ENCODE data around the gene PCDH15.

PCDH15 gene

GRCh38 chr10:53898532-53898931, 902.5 kb downstream of the PCDH15 start:
- Histone ChIP-seq H3K9me3 (ENCODE audit: insufficient read depth, low read length) (no peaks in the 10 kb centered on the region), H3K4me3 (ENCODE audit: insufficient read length, low read depth) (no peak overlapping the region), H3K9ac (ENCODE audit: insufficient read length, low read depth) (no peak overlapping the region), H3K36me3 (ENCODE audit: insufficient read depth, insufficient read length, low read length) (no peaks in the 10 kb centered on the region), H3K4me1 (ENCODE audit: insufficient read depth, insufficient read length) (no peaks in the 10 kb centered on the region), H3K27me3 (ENCODE audit: insufficient read depth, insufficient read length) (no peaks in the 10 kb centered on the region)
- TF ChIP-seq SUZ12 (IDR thresholded peaks at IDR 0.05; ENCODE audit: extremely low read depth, insufficient read depth, insufficient read length): no peak
- TF ChIP-seq YY1 (IDR thresholded peaks at IDR 0.05; ENCODE audit: insufficient read depth, insufficient read length): no peak
- TF ChIP-seq ZNF274 (IDR thresholded peaks at IDR 0.05; ENCODE audit: low read depth, low read length): no peak
- DNase-seq (ENCODE audit: low read depth, low spot score): no peak

- Histone ChIP-seq H3K4me1 (ENCODE audit: insufficient read depth, insufficient read length) (no peaks in the 10 kb centered on the region), H3K36me3 (ENCODE audit: insufficient read depth, insufficient read length, low read length) (no peaks in the 10 kb centered on the region), H3K9ac (ENCODE audit: insufficient read length, low read depth) (no peak overlapping the region), H3K9me3 (ENCODE audit: insufficient read depth, low read length) (no peaks in the 10 kb centered on the region), H3K4me3 (ENCODE audit: insufficient read length, low read depth) (no peak overlapping the region), H3K27me3 (ENCODE audit: insufficient read depth, insufficient read length) (no peaks in the 10 kb centered on the region)
- no peak for DNase-seq (ENCODE audit: low read depth, low spot score)
- TF ChIP-seq SUZ12 (IDR thresholded peaks at IDR 0.05; ENCODE audit: extremely low read depth, insufficient read depth, insufficient read length) (no peak), YY1 (IDR thresholded peaks at IDR 0.05; ENCODE audit: insufficient read depth, insufficient read length) (no peak), ZNF274 (IDR thresholded peaks at IDR 0.05; ENCODE audit: low read depth, low read length) (no peak)
These were observed 906.9 kb downstream of the PCDH15 start for GRCh38 chr10:53894145-53894544.

- TF ChIP-seq YY1 (IDR thresholded peaks at IDR 0.05; ENCODE audit: insufficient read depth, insufficient read length) (no peak), ZNF274 (IDR thresholded peaks at IDR 0.05; ENCODE audit: low read depth, low read length) (no peak), SUZ12 (IDR thresholded peaks at IDR 0.05; ENCODE audit: extremely low read depth, insufficient read depth, insufficient read length) (no peak)
- no peaks in the 10 kb centered on the region for H3K9me3 ChIP-seq (ENCODE audit: insufficient read depth, low read length)
- H3K27me3 ChIP-seq (ENCODE audit: insufficient read depth, insufficient read length): no peaks in the 10 kb centered on the region
- H3K36me3 ChIP-seq (ENCODE audit: insufficient read depth, insufficient read length, low read length): no peaks in the 10 kb centered on the region
- no peak overlapping the region for H3K9ac ChIP-seq (ENCODE audit: insufficient read length, low read depth)
- no peaks in the 10 kb centered on the region for H3K4me1 ChIP-seq (ENCODE audit: insufficient read depth, insufficient read length)
- no peak for DNase-seq (ENCODE audit: low read depth, low spot score)
- H3K4me3 ChIP-seq (ENCODE audit: insufficient read length, low read depth): no peak overlapping the region
These were observed 908.0 kb downstream of the PCDH15 start for GRCh38 chr10:53893061-53893460.

GRCh38 chr10:53886325-53887300, 914.4 kb downstream of the PCDH15 start:
- H3K9ac ChIP-seq (ENCODE audit: insufficient read length, low read depth): no peak overlapping the region
- DNase-seq (ENCODE audit: low read depth, low spot score): no peak
- no peaks in the 10 kb centered on the region for H3K9me3 ChIP-seq (ENCODE audit: insufficient read depth, low read length)
- no peaks in the 10 kb centered on the region for H3K4me1 ChIP-seq (ENCODE audit: insufficient read depth, insufficient read length)
- no peaks in the 10 kb centered on the region for H3K36me3 ChIP-seq (ENCODE audit: insufficient read depth, insufficient read length, low read length)
- no peak overlapping the region for H3K4me3 ChIP-seq (ENCODE audit: insufficient read length, low read depth)
- no peaks in the 10 kb centered on the region for H3K27me3 ChIP-seq (ENCODE audit: insufficient read depth, insufficient read length)
- no peak for TF ChIP-seq YY1 (IDR thresholded peaks at IDR 0.05; ENCODE audit: insufficient read depth, insufficient read length)
- TF ChIP-seq SUZ12 (IDR thresholded peaks at IDR 0.05; ENCODE audit: extremely low read depth, insufficient read depth, insufficient read length): no peak
- no peak for TF ChIP-seq ZNF274 (IDR thresholded peaks at IDR 0.05; ENCODE audit: low read depth, low read length)

GRCh38 chr10:53864846-53865245, 936.2 kb downstream of the PCDH15 start:
- Histone ChIP-seq H3K36me3 (ENCODE audit: insufficient read depth, insufficient read length, low read length) (no peaks in the 10 kb centered on the region), H3K4me3 (ENCODE audit: insufficient read length, low read depth) (no peak overlapping the region), H3K9me3 (ENCODE audit: insufficient read depth, low read length) (no peaks in the 10 kb centered on the region), H3K9ac (ENCODE audit: insufficient read length, low read depth) (no peak overlapping the region), H3K27me3 (ENCODE audit: insufficient read depth, insufficient read length) (no peaks in the 10 kb centered on the region), H3K4me1 (ENCODE audit: insufficient read depth, insufficient read length) (no peaks in the 10 kb centered on the region)
- TF ChIP-seq ZNF274 (IDR thresholded peaks at IDR 0.05; ENCODE audit: low read depth, low read length) (no peak), SUZ12 (IDR thresholded peaks at IDR 0.05; ENCODE audit: extremely low read depth, insufficient read depth, insufficient read length) (no peak), YY1 (IDR thresholded peaks at IDR 0.05; ENCODE audit: insufficient read depth, insufficient read length) (no peak)
- no peak for DNase-seq (ENCODE audit: low read depth, low spot score)

GRCh38 chr10:53852450-53853175, 948.4 kb downstream of the PCDH15 start:
- TF ChIP-seq ZNF274 (IDR thresholded peaks at IDR 0.05; ENCODE audit: low read depth, low read length) (no peak), YY1 (IDR thresholded peaks at IDR 0.05; ENCODE audit: insufficient read depth, insufficient read length) (no peak), SUZ12 (IDR thresholded peaks at IDR 0.05; ENCODE audit: extremely low read depth, insufficient read depth, insufficient read length) (no peak)
- no peak overlapping the region for H3K9ac ChIP-seq (ENCODE audit: insufficient read length, low read depth)
- H3K9me3 ChIP-seq (ENCODE audit: insufficient read depth, low read length): no peaks in the 10 kb centered on the region
- no peaks in the 10 kb centered on the region for H3K36me3 ChIP-seq (ENCODE audit: insufficient read depth, insufficient read length, low read length)
- no peaks in the 10 kb centered on the region for H3K4me1 ChIP-seq (ENCODE audit: insufficient read depth, insufficient read length)
- no peaks in the 10 kb centered on the region for H3K27me3 ChIP-seq (ENCODE audit: insufficient read depth, insufficient read length)
- H3K4me3 ChIP-seq (ENCODE audit: insufficient read length, low read depth): no peak overlapping the region
- DNase-seq (ENCODE audit: low read depth, low spot score): no peak

- TF ChIP-seq SUZ12 (IDR thresholded peaks at IDR 0.05; ENCODE audit: extremely low read depth, insufficient read depth, insufficient read length) (no peak), YY1 (IDR thresholded peaks at IDR 0.05; ENCODE audit: insufficient read depth, insufficient read length) (no peak), ZNF274 (IDR thresholded peaks at IDR 0.05; ENCODE audit: low read depth, low read length) (no peak)
- DNase-seq (ENCODE audit: low read depth, low spot score): no peak
- Histone ChIP-seq H3K9me3 (ENCODE audit: insufficient read depth, low read length) (no peaks in the 10 kb centered on the region), H3K4me1 (ENCODE audit: insufficient read depth, insufficient read length) (no peaks in the 10 kb centered on the region), H3K36me3 (ENCODE audit: insufficient read depth, insufficient read length, low read length) (no peaks in the 10 kb centered on the region), H3K4me3 (ENCODE audit: insufficient read length, low read depth) (no peak overlapping the region), H3K27me3 (ENCODE audit: insufficient read depth, insufficient read length) (no peaks in the 10 kb centered on the region), H3K9ac (ENCODE audit: insufficient read length, low read depth) (no peak overlapping the region)
These were observed 954.2 kb downstream of the PCDH15 start for GRCh38 chr10:53846809-53847208.

Data from NT2/D1 (cell line).